ENCODE results near the gene SYT1. TPM values are rescaled to one million over a fixed set of nuclear protein-coding genes. Genes with fewer than 3 reads are reported as not detected.

SYT1 gene
- total and polyA plus RNA-seq, 2 of the 4 experiments (the other 2 are of a cell fraction), result 2.8 to 3.0 TPM

- ChIA-PET CTCF (interaction anchor here (0.6 kb wide), 1 partner anchor 122 kb away, joined by 5 read pairs; no protein-coding TSS in a partner anchor), POLR2A (ENCODE audit: unreplicated experiment) (no interaction called here)
- TF ChIP-seq RCOR1 (IDR thresholded peaks at IDR 0.05; ENCODE audit: insufficient replicate concordance, low read length) (no peak), USF2 (IDR thresholded peaks at IDR 0.05; ENCODE audit: low read depth, low read length) (no peak), RAD21 (IDR thresholded peaks at IDR 0.05; ENCODE audit: low read length) (no peak), BHLHE40 (IDR thresholded peaks at IDR 0.05; ENCODE audit: low read depth, low read length) (no peak), MAFK (IDR thresholded peaks at IDR 0.05; ENCODE audit: low read depth, low read length) (no peak), CEBPB (IDR thresholded peaks at IDR 0.05; ENCODE audit: low read depth, low read length) (no peak), CTCF (conservative IDR thresholded peaks at IDR 0.05; ENCODE audit: low read depth, low read length) (no peak), RFX5 (IDR thresholded peaks at IDR 0.05; ENCODE audit: low read depth, low read length) (no peak), CHD1 (IDR thresholded peaks at IDR 0.05; ENCODE audit: low read depth, low read length) (no peak), SMC3 (IDR thresholded peaks at IDR 0.05; ENCODE audit: low read depth, low read length) (no peak)
- no peak overlapping the region for H3K27ac ChIP-seq (ENCODE audit: insufficient read depth, low read length)
- H3K56ac ChIP-seq (ENCODE audit: extremely low read depth, insufficient read depth, low read length), result no peak overlapping the region
- no peaks in the 10 kb centered on the region for H3K4me1 ChIP-seq (ENCODE audit: control insufficient read depth, insufficient read depth, low read length)
- no peak overlapping the region for H3K18ac ChIP-seq (ENCODE audit: low read depth, low read length)
- H4K20me1 ChIP-seq (ENCODE audit: insufficient read depth, low read length), result no peaks in the 10 kb centered on the region
- no peak overlapping the region for H3K14ac ChIP-seq (replicated peaks; ENCODE audit: low read depth, low read length)
- H2BK120ac ChIP-seq (ENCODE audit: low read depth, low read length), result no peak overlapping the region
- H2AK5ac ChIP-seq (ENCODE audit: low read depth, low read length), result no peak overlapping the region
- ATAC-seq (ENCODE audit: low read depth) (no peak), DNase-seq (no peak)
- no peak overlapping the region for H3K23ac ChIP-seq (ENCODE audit: low read depth, low read length)
- no peaks in the 10 kb centered on the region for H3K27me3 ChIP-seq (ENCODE audit: control insufficient read depth, insufficient read depth, low read length)
- H4K5ac ChIP-seq (ENCODE audit: low read depth, low read length), result no peak overlapping the region
- no peak overlapping the region for H2AFZ ChIP-seq (replicated peaks; ENCODE audit: low read length, poor library complexity)
- no peak overlapping the region for H2BK5ac ChIP-seq (ENCODE audit: low read depth, low read length, poor library complexity, severe bottlenecking)
- H4K8ac ChIP-seq (ENCODE audit: low read depth in 2 of 2, low read length in 2 of 2), result no peak overlapping the region
- H3K9me3 ChIP-seq (ENCODE audit: control insufficient read depth, insufficient read depth, low read length), result no peaks in the 10 kb centered on the region
- intact Hi-C loops (cut with micrococcal nuclease), result no loop called here
- H3K4ac ChIP-seq (ENCODE audit: low read depth, low read length), result no peak overlapping the region
- H3K9me1 ChIP-seq (ENCODE audit: insufficient read depth, low read length), result no peaks in the 10 kb centered on the region
- in situ Hi-C loops (cut with MboI; ENCODE audit: low sequenced_read_pairs), result no loop called here
- H3K4me2 ChIP-seq (ENCODE audit: low read depth, low read length), result no peak overlapping the region
- H3K4me3 ChIP-seq (ENCODE audit: insufficient read depth, low read depth, low read length), result no peak overlapping the region
- WGBS, 2 experiments (ENCODE audit: extremely low coverage in 2 of 2, insufficient read length in 1 of 2), result no CpG with 5 or more reads among the region's 2 CpGs
- BruUV-seq (replicated peaks), result no TSS peak
- H3K79me1 ChIP-seq (ENCODE audit: low read depth in 1 of 2, low read length in 2 of 2), result no peaks in the 10 kb centered on the region
- H2AK9ac ChIP-seq (replicated peaks; ENCODE audit: low read depth, low read length, poor library complexity), result no peak overlapping the region
- no peak overlapping the region for H2BK15ac ChIP-seq (ENCODE audit: low read depth, low read length)
- no peak overlapping the region for H4K91ac ChIP-seq (ENCODE audit: insufficient read depth, low read depth, low read length)
- no peak overlapping the region for H2BK20ac ChIP-seq (ENCODE audit: low read depth, low read length)
- no peaks in the 10 kb centered on the region for H3K36me3 ChIP-seq (ENCODE audit: control insufficient read depth, insufficient read depth, low read length)
- dilution Hi-C loops (cut with HindIII; ENCODE audit: low sequenced_read_pairs, unreplicated experiment), result no loop called here
- no peak overlapping the region for H3K9ac ChIP-seq (ENCODE audit: low read depth, low read length)
Measured at GRCh38 chr12:79141776-79142175, 277.2 kb downstream of the SYT1 start.
